ENCODE results near the gene C14orf93.

DNA sequence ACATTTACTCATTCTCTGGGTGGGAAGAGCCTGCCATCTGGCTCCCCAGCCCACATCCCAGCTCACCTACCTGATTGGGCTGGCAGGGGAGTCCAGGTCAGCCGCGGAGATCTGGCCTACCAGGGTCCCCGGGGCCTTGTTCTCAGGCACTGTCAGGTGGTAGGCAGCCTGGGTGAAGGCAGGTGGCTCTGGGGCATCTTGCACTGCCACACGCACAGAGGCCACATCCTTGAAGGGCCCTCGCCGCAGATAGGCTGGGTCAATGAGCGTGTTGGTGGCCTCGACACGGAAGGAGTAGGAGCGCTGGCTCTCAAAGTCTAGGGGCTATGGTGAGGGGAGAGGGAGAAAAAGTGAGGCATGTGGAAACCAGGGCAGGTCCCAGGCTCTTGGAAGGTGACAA, 43.5 kb upstream of the C14orf93 start:
- no peak for TF ChIP-seq FOXM1 (IDR thresholded peaks at IDR 0.05; ENCODE audit: low read depth)
- TF ChIP-seq FOXM1 (CRISPR knock-in tag; IDR thresholded peaks at IDR 0.05; ENCODE audit: low read depth) = no peak
- TF ChIP-seq ZNF740 (CRISPR knock-in tag; IDR thresholded peaks at IDR 0.05) = no peak
- no peak for TF ChIP-seq ZNF740 (tag; IDR thresholded peaks at IDR 0.05)
- no peak for TF ChIP-seq HDGF (IDR thresholded peaks at IDR 0.05)
- no peak for TF ChIP-seq PCBP1 (IDR thresholded peaks at IDR 0.05; ENCODE audit: low read depth, low read length, poor library complexity, severe bottlenecking)
- TF ChIP-seq NR2C2 (CRISPR knock-in tag; IDR thresholded peaks at IDR 0.05) = no peak
- no peak for TF ChIP-seq NR2C2 (tag; IDR thresholded peaks at IDR 0.05)
- TF ChIP-seq TARDBP (IDR thresholded peaks at IDR 0.05) = no peak
- TF ChIP-seq MYC (IDR thresholded peaks at IDR 0.05; ENCODE audit: low read depth, low read length) = no peak
- TF ChIP-seq MYC (CRISPR knock-in tag; IDR thresholded peaks at IDR 0.05; ENCODE audit: borderline replicate concordance, low read depth) = no peak
